Activated T-cell treated with anti-CD3 and anti-CD28 coated beads, Interleukin-2, amount 50 U/mL, for 72 hours (primary cell): Measurements from ENCODE around the gene PNPLA2. TPM values are rescaled to one million over a fixed set of nuclear protein-coding genes. Genes with fewer than 3 reads are reported as not detected.

ENCODE experiments used
- ATAC-seq, 2 donors: fragments of 150-1000 bp; cut with Tn5 transposase; replicated peaks in 1 of 2; 2 replicates each; pipeline ENCODE4 v1.10.0; 2021; ENCODE audit warnings: moderate library complexity in 2 of 2, mild to moderate bottlenecking in 1 of 2
- DNase-seq, 2 donors: peaks; one replicate each; pipeline ENCODE4 v3.0.0; 2021 to 2022; ENCODE audit warnings: mixed read lengths in 1 of 2
- H3K27ac Mint-ChIP-seq: one replicate; pipeline ENCODE4 v1.8.0; 2022; ENCODE audit warnings: mild to moderate bottlenecking, moderate library complexity, mixed read lengths
- H3K27me3 Mint-ChIP-seq: one replicate; pipeline ENCODE4 v1.8.0; 2022; ENCODE audit warnings: low read depth, mixed read lengths
- H3K36me3 Mint-ChIP-seq, 2 donors: one replicate each; pipeline ENCODE4 v1.8.0; 2022; ENCODE audit warnings: mixed read lengths in 2 of 2, mild to moderate bottlenecking in 1 of 2; ENCODE audit not compliant: insufficient read depth in 2 of 2
- H3K4me1 Mint-ChIP-seq: one replicate; pipeline ENCODE4 v1.8.0; 2022; ENCODE audit warnings: low read depth, mixed read lengths
- H3K4me3 Mint-ChIP-seq, 2 donors: one replicate each; pipeline ENCODE4 v1.8.0; 2022; ENCODE audit warnings: mild to moderate bottlenecking in 2 of 2, mixed read lengths in 2 of 2, moderate library complexity in 2 of 2
- H3K9me3 Mint-ChIP-seq, 2 donors: one replicate each; pipeline ENCODE4 v1.8.0; 2022; ENCODE audit warnings: mixed read lengths in 2 of 2
- total RNA-seq, 2 donors: library from RNA; stranded (reverse); gene quantifications; one replicate each; pipeline ENCODE4 v1.2.3, GENCODE V29; 2022

The PNPLA2 gene
- total RNA-seq, 2 donors from 2014 or later, result 64.5 to 77.1 TPM

GRCh38 chr11:846496-847098, 27.9 kb downstream of the PNPLA2 start:
- Mint-ChIP-seq H3K27ac (no peak overlapping the region), H3K4me3 (no peak overlapping the region), H3K9me3 (no peaks in the 10 kb centered on the region), H3K36me3 (no peaks in the 10 kb centered on the region), H3K4me1 (peaks cover 18% of the 10 kb centered on the region), H3K27me3 (peaks cover 4% of the 10 kb centered on the region)
- DNase-seq, result no peak
- no peak for ATAC-seq

GRCh38 chr11:847876-848275, 29.2 kb downstream of the PNPLA2 start:
- DNase-seq (no peak), ATAC-seq (no peak)
- Mint-ChIP-seq H3K27me3 (peaks cover 4% of the 10 kb centered on the region), H3K4me1 (peaks cover 18% of the 10 kb centered on the region), H3K4me3 (no peak overlapping the region), H3K36me3 (no peaks in the 10 kb centered on the region), H3K9me3 (no peaks in the 10 kb centered on the region), H3K27ac (no peak overlapping the region)

GRCh38 chr11:848380-848931, 29.7 kb downstream of the PNPLA2 start:
- peaks cover 4% of the 10 kb centered on the region for H3K27me3 Mint-ChIP-seq
- H3K4me3 Mint-ChIP-seq, result peak overlapping the region; percentile 55 to 82
- H3K9me3 Mint-ChIP-seq, result no peaks in the 10 kb centered on the region
- ATAC-seq, result peak; percentile 63 to 64
- DNase-seq, result peak; percentile 79 to 81
- peaks cover 16% of the 10 kb centered on the region for H3K4me1 Mint-ChIP-seq
- no peak overlapping the region for H3K27ac Mint-ChIP-seq
- H3K36me3 Mint-ChIP-seq, result no peaks in the 10 kb centered on the region

GRCh38 chr11:849104-849824, 30.6 kb downstream of the PNPLA2 start:
- peak in 1 of 2 donors; percentile 72 for DNase-seq
- H3K4me3 Mint-ChIP-seq, result peak overlapping the region; percentile 75 to 82
- no peak overlapping the region for H3K27ac Mint-ChIP-seq
- peaks cover 4% of the 10 kb centered on the region for H3K27me3 Mint-ChIP-seq
- peaks cover 10% of the 10 kb centered on the region for H3K4me1 Mint-ChIP-seq
- no peaks in the 10 kb centered on the region for H3K36me3 Mint-ChIP-seq
- peak; percentile 49 to 62 for ATAC-seq
- no peaks in the 10 kb centered on the region for H3K9me3 Mint-ChIP-seq

GRCh38 chr11:849951-850774, 31.4 kb downstream of the PNPLA2 start:
- Mint-ChIP-seq H3K27ac (no peak overlapping the region), H3K9me3 (no peaks in the 10 kb centered on the region), H3K27me3 (peaks cover 4% of the 10 kb centered on the region), H3K4me3 (peak overlapping the region; percentile 37 to 62), H3K4me1 (peaks cover 5% of the 10 kb centered on the region), H3K36me3 (no peaks in the 10 kb centered on the region)
- DNase-seq (no peak), ATAC-seq (peak; percentile 1 to 18)

GRCh38 chr11:850775-851763, 32.4 kb downstream of the PNPLA2 start:
- peaks cover 4% of the 10 kb centered on the region for H3K27me3 Mint-ChIP-seq
- DNase-seq, result no peak

GRCh38 chr11:852762-853161, 34.0 kb downstream of the PNPLA2 start:
- H3K4me3 Mint-ChIP-seq, result no peak overlapping the region

More at GRCh38 chr11:850775-851763, 32.4 kb downstream of the PNPLA2 start:
- Mint-ChIP-seq H3K9me3 (no peaks in the 10 kb centered on the region), H3K27ac (no peak overlapping the region), H3K4me3 (peak overlapping the region in 1 of 2 donors; percentile 48), H3K4me1 (peaks cover 5% of the 10 kb centered on the region), H3K36me3 (no peaks in the 10 kb centered on the region)
- no peak for ATAC-seq

GRCh38 chr11:853682-854448, 35.2 kb downstream of the PNPLA2 start:
- Mint-ChIP-seq H3K27me3 (peaks cover under 1% of the 10 kb centered on the region), H3K36me3 (no peaks in the 10 kb centered on the region), H3K4me3 (no peak overlapping the region), H3K4me1 (peaks cover under 1% of the 10 kb centered on the region), H3K9me3 (no peaks in the 10 kb centered on the region), H3K27ac (no peak overlapping the region)
- DNase-seq, result no peak
- ATAC-seq, result no peak

More at GRCh38 chr11:852762-853161, 34.0 kb downstream of the PNPLA2 start:
- H3K9me3 Mint-ChIP-seq, result no peaks in the 10 kb centered on the region
- no peaks in the 10 kb centered on the region for H3K36me3 Mint-ChIP-seq
- no peak overlapping the region for H3K27ac Mint-ChIP-seq
- DNase-seq (no peak), ATAC-seq (no peak)
- peaks cover 4% of the 10 kb centered on the region for H3K27me3 Mint-ChIP-seq
- peaks cover 5% of the 10 kb centered on the region for H3K4me1 Mint-ChIP-seq

GRCh38 chr11:854601-855329, 36.1 kb downstream of the PNPLA2 start:
- Mint-ChIP-seq H3K9me3 (no peaks in the 10 kb centered on the region), H3K4me3 (no peak overlapping the region), H3K36me3 (no peaks in the 10 kb centered on the region), H3K4me1 (no peaks in the 10 kb centered on the region), H3K27ac (no peak overlapping the region), H3K27me3 (no peaks in the 10 kb centered on the region)
- ATAC-seq, result no peak
- no peak for DNase-seq

GRCh38 chr11:855330-855674, 36.6 kb downstream of the PNPLA2 start:
- Mint-ChIP-seq H3K9me3 (no peaks in the 10 kb centered on the region), H3K27ac (no peak overlapping the region), H3K36me3 (no peaks in the 10 kb centered on the region), H3K4me3 (no peak overlapping the region), H3K4me1 (no peaks in the 10 kb centered on the region), H3K27me3 (no peaks in the 10 kb centered on the region)
- no peak for ATAC-seq
- no peak for DNase-seq

GRCh38 chr11:855796-856195, 37.1 kb downstream of the PNPLA2 start:
- ATAC-seq (no peak), DNase-seq (no peak)
- H3K4me3 Mint-ChIP-seq, result no peak overlapping the region
- no peaks in the 10 kb centered on the region for H3K4me1 Mint-ChIP-seq
- no peaks in the 10 kb centered on the region for H3K9me3 Mint-ChIP-seq
- no peaks in the 10 kb centered on the region for H3K36me3 Mint-ChIP-seq
- H3K27ac Mint-ChIP-seq, result no peak overlapping the region
- H3K27me3 Mint-ChIP-seq, result no peaks in the 10 kb centered on the region
